HepG2 (cell line): ENCODE data around the gene TCF25. TPM values are rescaled to one million over a fixed set of nuclear protein-coding genes. Genes with fewer than 3 reads are reported as not detected.

Source experiments
- CREB1 ChIP-seq, 2 experiments: fragments of 450-650 bp in 1 of 2; IDR thresholded peaks; 2 replicates each; pipeline ENCODE4 v1.6.1; 2016 to 2017; ENCODE audit warnings: control low read depth in 1 of 2, mild to moderate bottlenecking in 1 of 2, missing compliant biosample characterization in 1 of 2, missing genetic modification characterization in 1 of 2
- LCORL ChIP-seq, 2 experiments: fragments of 450-650 bp in 1 of 2; sonication (generic) in 1 of 2; formaldehyde crosslinking in 1 of 2; IDR thresholded peaks; 2 replicates each; pipeline versions ENCODE4 v1.5.0 to v1.6.1; 2017 to 2020; ENCODE audit warnings: antibody characterized with exemption in 1 of 2, missing genetic modification reagents in 1 of 2
- RORA ChIP-seq: sonication (generic); formaldehyde crosslinking; IDR thresholded peaks from 2 replicates; pipeline ENCODE4 v1.5.0; 2020; ENCODE audit warnings: mild to moderate bottlenecking, missing genetic modification reagents, moderate library complexity
- ZNF768 ChIP-seq: sonication (generic); formaldehyde crosslinking; IDR thresholded peaks from 2 replicates; pipeline ENCODE4 v1.4.0; 2020; ENCODE audit warnings: missing genetic modification reagents
- polyA plus RNA-seq, 8 experiments: library from polyadenylated mRNA; depleted of rRNA in 3 of 8; stranded (reverse) in 7 of 8; unstranded in 1 of 8; fragments of >200 nt; fragmentation: Illumina TruSeq in 4 of 8; extraction: Trizol in 4 of 8; gene quantifications; 2 replicates each; pipeline versions ENCODE4 v1.2.1 to v1.2.3, GENCODE V29; 2011 to 2016; ENCODE audit warnings: low read depth in 4 of 8, missing spikeins in 1 of 8, mixed read lengths in 1 of 8; ENCODE audit not compliant: insufficient read depth in 1 of 8
- total RNA-seq, 5 experiments: library from RNA; depleted of rRNA; stranded (reverse); fragments of >200 nt; fragmentation: Illumina TruSeq; extraction: Trizol; gene quantifications; 2 replicates each; pipeline ENCODE4 v1.2.3, GENCODE V29; 2016; ENCODE audit warnings: low read depth in 1 of 5
- TF ChIP-seq, protein P1 (sequence below): sonication (generic); formaldehyde crosslinking; IDR thresholded peaks from 2 replicates; pipeline ENCODE4 v1.5.1; 2020; ENCODE audit warnings: mild to moderate bottlenecking, missing genetic modification reagents, moderate library complexity
- TF ChIP-seq, protein P2 (sequence below): IDR thresholded peaks from 2 replicates; pipeline ENCODE4 v1.6.1; 2018; ENCODE audit warnings: missing genetic modification reagents
- TF ChIP-seq, protein P3 (sequence below): sonication (generic); formaldehyde crosslinking; IDR thresholded peaks from 2 replicates; pipeline ENCODE4 v1.8.1; 2023; ENCODE audit warnings: mild to moderate bottlenecking, inconsistent platforms, moderate library complexity, missing genetic modification reagents, borderline replicate concordance
- TF ChIP-seq, protein P4 (sequence below): sonication (generic); formaldehyde crosslinking; IDR thresholded peaks from 2 replicates; pipeline ENCODE4 v1.4.0; 2020; ENCODE audit warnings: missing genetic modification reagents, borderline replicate concordance

The TCF25 gene
- total and polyA plus RNA-seq, 2 of the 13 experiments (the other 11 are each of a cell fraction or from before 2014, with no cell fraction given), result 138 to 206 TPM

DNA sequence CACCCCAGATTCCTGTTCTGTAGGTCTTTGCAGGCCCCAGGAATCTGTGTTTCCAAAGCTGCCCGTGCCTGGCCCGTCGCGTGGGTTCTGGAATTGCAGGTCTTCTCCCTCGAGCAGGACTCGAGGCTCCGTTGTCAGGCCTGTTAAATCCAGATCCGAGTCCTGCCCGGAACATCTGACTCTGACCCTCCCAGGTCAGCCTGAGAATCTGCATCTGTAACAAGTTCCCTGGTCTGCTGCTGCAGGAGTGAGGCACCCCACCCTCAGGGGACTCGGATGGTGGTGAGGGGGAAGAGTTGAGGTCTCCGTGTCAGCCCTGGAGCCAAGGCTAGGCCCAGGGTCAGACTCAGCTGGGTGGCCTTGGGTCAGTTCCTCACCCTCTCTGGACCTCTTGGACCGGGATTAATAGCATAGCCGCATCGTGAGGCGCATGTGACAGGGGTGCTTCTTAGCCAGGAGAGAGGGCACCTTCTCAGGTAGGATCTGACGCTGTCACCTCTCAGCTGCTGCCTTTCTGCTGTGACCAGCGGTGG is 36.3 kb upstream of the TCF25 start (continued):
- no peak for TF ChIP-seq RORA (CRISPR knock-in tag)
- peak; percentile 99 for TF ChIP-seq ZNF768 (CRISPR knock-in tag)
- TF ChIP-seq, protein P1, sequence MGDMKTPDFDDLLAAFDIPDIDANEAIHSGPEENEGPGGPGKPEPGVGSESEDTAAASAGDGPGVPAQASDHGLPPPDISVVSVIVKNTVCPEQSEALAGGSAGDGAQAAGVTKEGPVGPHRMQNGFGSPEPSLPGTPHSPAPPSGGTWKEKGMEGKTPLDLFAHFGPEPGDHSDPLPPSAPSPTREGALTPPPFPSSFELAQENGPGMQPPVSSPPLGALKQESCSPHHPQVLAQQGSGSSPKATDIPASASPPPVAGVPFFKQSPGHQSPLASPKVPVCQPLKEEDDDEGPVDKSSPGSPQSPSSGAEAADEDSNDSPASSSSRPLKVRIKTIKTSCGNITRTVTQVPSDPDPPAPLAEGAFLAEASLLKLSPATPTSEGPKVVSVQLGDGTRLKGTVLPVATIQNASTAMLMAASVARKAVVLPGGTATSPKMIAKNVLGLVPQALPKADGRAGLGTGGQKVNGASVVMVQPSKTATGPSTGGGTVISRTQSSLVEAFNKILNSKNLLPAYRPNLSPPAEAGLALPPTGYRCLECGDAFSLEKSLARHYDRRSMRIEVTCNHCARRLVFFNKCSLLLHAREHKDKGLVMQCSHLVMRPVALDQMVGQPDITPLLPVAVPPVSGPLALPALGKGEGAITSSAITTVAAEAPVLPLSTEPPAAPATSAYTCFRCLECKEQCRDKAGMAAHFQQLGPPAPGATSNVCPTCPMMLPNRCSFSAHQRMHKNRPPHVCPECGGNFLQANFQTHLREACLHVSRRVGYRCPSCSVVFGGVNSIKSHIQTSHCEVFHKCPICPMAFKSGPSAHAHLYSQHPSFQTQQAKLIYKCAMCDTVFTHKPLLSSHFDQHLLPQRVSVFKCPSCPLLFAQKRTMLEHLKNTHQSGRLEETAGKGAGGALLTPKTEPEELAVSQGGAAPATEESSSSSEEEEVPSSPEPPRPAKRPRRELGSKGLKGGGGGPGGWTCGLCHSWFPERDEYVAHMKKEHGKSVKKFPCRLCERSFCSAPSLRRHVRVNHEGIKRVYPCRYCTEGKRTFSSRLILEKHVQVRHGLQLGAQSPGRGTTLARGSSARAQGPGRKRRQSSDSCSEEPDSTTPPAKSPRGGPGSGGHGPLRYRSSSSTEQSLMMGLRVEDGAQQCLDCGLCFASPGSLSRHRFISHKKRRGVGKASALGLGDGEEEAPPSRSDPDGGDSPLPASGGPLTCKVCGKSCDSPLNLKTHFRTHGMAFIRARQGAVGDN (CRISPR knock-in tag), result no peak
- TF ChIP-seq, protein P2, sequence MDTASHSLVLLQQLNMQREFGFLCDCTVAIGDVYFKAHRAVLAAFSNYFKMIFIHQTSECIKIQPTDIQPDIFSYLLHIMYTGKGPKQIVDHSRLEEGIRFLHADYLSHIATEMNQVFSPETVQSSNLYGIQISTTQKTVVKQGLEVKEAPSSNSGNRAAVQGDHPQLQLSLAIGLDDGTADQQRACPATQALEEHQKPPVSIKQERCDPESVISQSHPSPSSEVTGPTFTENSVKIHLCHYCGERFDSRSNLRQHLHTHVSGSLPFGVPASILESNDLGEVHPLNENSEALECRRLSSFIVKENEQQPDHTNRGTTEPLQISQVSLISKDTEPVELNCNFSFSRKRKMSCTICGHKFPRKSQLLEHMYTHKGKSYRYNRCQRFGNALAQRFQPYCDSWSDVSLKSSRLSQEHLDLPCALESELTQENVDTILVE (CRISPR knock-in tag), result no peak
- no peak for TF ChIP-seq LCORL (IDR thresholded peaks at IDR 0.05)
- TF ChIP-seq LCORL (CRISPR knock-in tag; IDR thresholded peaks at IDR 0.05), result 0 out of 2 replicates have a peak, but pooled peaks have one; percentile 13
- TF ChIP-seq CREB1 (IDR thresholded peaks at IDR 0.05), result no peak
- no peak for TF ChIP-seq CREB1 (CRISPR knock-in tag; IDR thresholded peaks at IDR 0.05)
- TF ChIP-seq, protein P3, sequence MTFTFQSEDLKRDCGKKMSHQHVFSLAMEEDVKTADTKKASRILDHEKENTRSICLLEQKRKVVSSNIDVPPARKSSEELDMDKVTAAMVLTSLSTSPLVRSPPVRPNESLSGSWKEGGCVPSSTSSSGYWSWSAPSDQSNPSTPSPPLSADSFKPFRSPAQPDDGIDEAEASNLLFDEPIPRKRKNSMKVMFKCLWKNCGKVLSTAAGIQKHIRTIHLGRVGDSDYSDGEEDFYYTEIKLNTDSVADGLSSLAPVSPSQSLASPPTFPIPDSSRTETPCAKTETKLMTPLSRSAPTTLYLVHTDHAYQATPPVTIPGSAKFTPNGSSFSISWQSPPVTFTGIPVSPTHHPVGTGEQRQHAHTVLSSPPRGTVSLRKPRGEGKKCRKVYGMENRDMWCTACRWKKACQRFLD (CRISPR knock-in tag), result 0 out of 2 replicates have a peak, but pooled peaks have one; percentile 9
- TF ChIP-seq, protein P4, sequence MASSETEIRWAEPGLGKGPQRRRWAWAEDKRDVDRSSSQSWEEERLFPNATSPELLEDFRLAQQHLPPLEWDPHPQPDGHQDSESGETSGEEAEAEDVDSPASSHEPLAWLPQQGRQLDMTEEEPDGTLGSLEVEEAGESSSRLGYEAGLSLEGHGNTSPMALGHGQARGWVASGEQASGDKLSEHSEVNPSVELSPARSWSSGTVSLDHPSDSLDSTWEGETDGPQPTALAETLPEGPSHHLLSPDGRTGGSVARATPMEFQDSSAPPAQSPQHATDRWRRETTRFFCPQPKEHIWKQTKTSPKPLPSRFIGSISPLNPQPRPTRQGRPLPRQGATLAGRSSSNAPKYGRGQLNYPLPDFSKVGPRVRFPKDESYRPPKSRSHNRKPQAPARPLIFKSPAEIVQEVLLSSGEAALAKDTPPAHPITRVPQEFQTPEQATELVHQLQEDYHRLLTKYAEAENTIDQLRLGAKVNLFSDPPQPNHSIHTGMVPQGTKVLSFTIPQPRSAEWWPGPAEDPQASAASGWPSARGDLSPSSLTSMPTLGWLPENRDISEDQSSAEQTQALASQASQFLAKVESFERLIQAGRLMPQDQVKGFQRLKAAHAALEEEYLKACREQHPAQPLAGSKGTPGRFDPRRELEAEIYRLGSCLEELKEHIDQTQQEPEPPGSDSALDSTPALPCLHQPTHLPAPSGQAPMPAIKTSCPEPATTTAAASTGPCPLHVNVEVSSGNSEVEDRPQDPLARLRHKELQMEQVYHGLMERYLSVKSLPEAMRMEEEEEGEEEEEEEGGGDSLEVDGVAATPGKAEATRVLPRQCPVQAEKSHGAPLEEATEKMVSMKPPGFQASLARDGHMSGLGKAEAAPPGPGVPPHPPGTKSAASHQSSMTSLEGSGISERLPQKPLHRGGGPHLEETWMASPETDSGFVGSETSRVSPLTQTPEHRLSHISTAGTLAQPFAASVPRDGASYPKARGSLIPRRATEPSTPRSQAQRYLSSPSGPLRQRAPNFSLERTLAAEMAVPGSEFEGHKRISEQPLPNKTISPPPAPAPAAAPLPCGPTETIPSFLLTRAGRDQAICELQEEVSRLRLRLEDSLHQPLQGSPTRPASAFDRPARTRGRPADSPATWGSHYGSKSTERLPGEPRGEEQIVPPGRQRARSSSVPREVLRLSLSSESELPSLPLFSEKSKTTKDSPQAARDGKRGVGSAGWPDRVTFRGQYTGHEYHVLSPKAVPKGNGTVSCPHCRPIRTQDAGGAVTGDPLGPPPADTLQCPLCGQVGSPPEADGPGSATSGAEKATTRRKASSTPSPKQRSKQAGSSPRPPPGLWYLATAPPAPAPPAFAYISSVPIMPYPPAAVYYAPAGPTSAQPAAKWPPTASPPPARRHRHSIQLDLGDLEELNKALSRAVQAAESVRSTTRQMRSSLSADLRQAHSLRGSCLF, result no peak
- TF ChIP-seq, all 625 proteins: peak for 26
